Pancreas (tissue), 10 donors: ENCODE data around the gene BAD. TPM values are rescaled to one million over a fixed set of nuclear protein-coding genes. Genes with fewer than 3 reads are reported as not detected.
"Not testable (repeated sequence)": the region's sequence is repeated elsewhere in the genome, so short reads cannot be mapped to it uniquely, and the experiment has no call there.

Experiments
- ATAC-seq, 4 donors: fragments of 200-7000 bp; cut with Tn5 transposase; one replicate each; pipeline versions ENCODE4 v1.8.0 to v1.9.1; 2020; ENCODE audit warnings: mild to moderate bottlenecking in 4 of 4, moderate library complexity in 4 of 4
- DNase-seq, 6 donors: peaks; one replicate each; pipeline ENCODE4 v3.0.0-alpha.2; 2020
- FAIRE-seq: peaks from 2 replicates; lab custom pipeline; 2012; peaks lifted over from hg19 to GRCh38; lab: Jason Lieb, UNC
- H3K27ac ChIP-seq, 4 donors: fragments of 200-600 bp; sonication (generic); 1 replicate in 3 of 4; 2 replicates in 1 of 4; pipeline versions ENCODE4 v1.5.0 to v1.8.0; 2020
- H3K27me3 ChIP-seq, 4 donors: fragments of 200-600 bp; one replicate each; pipeline ENCODE4 v1.8.0; 2021
- H3K36me3 ChIP-seq, 3 donors: fragments of 200-600 bp; sonication (generic) in 1 of 3; one replicate each; pipeline versions ENCODE4 v1.5.0 to v1.8.0; 2020 to 2021
- H3K4me1 ChIP-seq, 3 donors: fragments of 200-600 bp; one replicate each; pipeline ENCODE4 v1.8.0; 2021
- H3K4me3 ChIP-seq, 4 donors: fragments of 200-600 bp; sonication (generic) in 2 of 4; one replicate each; pipeline versions ENCODE4 v1.5.0 to v1.8.0; 2020 to 2021
- H3K9me3 ChIP-seq, 4 donors: fragments of 200-600 bp; one replicate each; pipeline ENCODE4 v1.8.0; 2021
- WGBS, 2 donors: extraction: QIAGEN DNeasy Blood & Tissue Kit; methylation state at CpG; one replicate each; pipeline ENCODE4 v1.1.7; 2013; 5-methylcytosine and 5-hydroxymethylcytosine counted together
- intact Hi-C, 3 donors: fragments of 100-400 bp; cut with DNase I; formaldehyde crosslinking; loops; one replicate each; pipeline versions ENCODE4 v1.11.1 to v1.14.2; 2022
- polyA plus RNA-seq, 2 donors: library from polyadenylated mRNA; stranded (reverse); fragments of 200-250 nt; gene quantifications; one replicate each; pipeline ENCODE4 v1.2.3, GENCODE V29; 2013
- total RNA-seq, 6 donors: library from RNA; stranded (reverse); fragmentation: NEBNext Ultra II Directional in 4 of 6; extraction: Animal tissue kit (Norgen Biotek cat#: 25700) in 4 of 6; gene quantifications; one replicate each; pipeline versions ENCODE4 v1.2.1 to v1.2.4, GENCODE V29; 2021 to 2023
- TF ChIP-seq, protein P1 (sequence below), 4 donors: fragments of 200-600 bp; sonication (generic) in 3 of 4; IDR thresholded peaks; one replicate each; pipeline versions ENCODE4 v1.5.0 to v1.8.0; 2021; ENCODE audit warnings: antibody characterized with exemption in 4 of 4
- donor health status: healthy with polysubstance abuse.
- donor health status: DM: no; HTN: no; CAD: no; lungs with moderate emphysema.
- donor health status: DM: no; HTN: no; CAD: no.
- donor health status: control.
- donor health status: control.
- donor health status: Bipolar disorder and iron deficiency.
- donor health status: DM: yes; HTN: yes; CAD: no.
- donor health status: DM: no; HTN: no; CAD: no.
- donor health status: DM: no; HTN: no; CAD: no.
- donor health status: DM: yes; HTN: yes; CAD: no.

The BAD gene
- total and polyA plus RNA-seq, 8 donors = 21.5 to 66.3 (median 24.5) TPM

DNA sequence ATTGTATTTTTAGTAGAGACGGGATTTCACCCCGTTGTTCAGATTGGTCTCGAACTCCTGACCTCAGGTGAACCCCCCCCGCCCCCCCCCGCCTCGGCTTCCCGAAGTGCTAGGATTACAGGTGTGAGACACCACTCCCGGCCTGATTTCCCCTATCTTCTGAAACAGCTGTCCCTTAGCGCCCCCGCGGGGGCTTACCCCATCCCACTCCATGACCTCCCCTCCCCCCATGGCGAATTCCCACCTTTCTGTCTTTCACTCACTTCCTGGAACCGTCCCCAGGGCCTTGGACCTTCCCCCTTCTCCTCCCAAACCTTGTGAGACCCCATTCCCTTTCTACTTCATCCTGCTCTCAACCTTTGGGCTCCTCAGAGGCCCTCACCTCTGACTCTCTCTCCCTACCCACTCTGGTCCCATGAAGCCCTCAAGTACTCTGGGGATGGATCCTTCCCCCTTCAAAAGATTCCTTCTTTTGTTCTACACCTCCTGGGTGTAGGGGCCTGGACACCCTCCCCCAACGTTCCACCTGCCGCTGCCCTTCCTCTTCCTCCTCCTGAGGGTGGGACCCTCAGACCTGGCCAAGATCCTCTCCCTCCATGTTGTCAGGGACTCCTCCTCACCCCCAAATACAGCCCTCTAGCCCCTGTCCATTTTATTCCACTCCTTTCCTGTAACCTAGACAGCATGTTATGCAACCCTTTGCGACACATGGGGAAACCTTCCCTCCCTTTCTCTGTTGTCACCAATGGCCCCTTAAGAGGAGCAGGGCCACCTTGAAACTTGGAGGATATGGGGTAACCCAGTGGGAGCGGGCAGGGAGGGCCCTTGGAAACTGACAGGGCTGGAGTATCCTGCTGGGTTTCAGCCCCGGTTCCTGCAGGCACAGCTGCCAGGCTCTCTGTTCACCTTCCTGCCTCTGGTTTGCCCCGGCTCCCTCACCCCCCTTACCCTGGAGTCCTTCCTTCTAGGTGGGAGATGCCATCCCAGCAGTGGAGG lies 34.6 kb upstream of the BAD start:
- ATAC-seq (no peak), FAIRE-seq (no peak), DNase-seq (peak in 3 of 6 donors; percentile 48 to 59 (median 54))
- Histone ChIP-seq H3K9me3 (no peaks in the 10 kb centered on the region), H3K4me3 (peak overlapping the region; percentile 40 to 84 (median 74)), H3K27me3 (no peaks in the 10 kb centered on the region), H3K27ac (peak overlapping the region; percentile 98 to 99 (median 99)), H3K36me3 (peaks cover 0 to 16% (median 10%) of the 10 kb centered on the region in 3 donors), H3K4me1 (peaks cover 7 to 10% (median 7%) of the 10 kb centered on the region in 3 donors)
- TF ChIP-seq, protein P1, sequence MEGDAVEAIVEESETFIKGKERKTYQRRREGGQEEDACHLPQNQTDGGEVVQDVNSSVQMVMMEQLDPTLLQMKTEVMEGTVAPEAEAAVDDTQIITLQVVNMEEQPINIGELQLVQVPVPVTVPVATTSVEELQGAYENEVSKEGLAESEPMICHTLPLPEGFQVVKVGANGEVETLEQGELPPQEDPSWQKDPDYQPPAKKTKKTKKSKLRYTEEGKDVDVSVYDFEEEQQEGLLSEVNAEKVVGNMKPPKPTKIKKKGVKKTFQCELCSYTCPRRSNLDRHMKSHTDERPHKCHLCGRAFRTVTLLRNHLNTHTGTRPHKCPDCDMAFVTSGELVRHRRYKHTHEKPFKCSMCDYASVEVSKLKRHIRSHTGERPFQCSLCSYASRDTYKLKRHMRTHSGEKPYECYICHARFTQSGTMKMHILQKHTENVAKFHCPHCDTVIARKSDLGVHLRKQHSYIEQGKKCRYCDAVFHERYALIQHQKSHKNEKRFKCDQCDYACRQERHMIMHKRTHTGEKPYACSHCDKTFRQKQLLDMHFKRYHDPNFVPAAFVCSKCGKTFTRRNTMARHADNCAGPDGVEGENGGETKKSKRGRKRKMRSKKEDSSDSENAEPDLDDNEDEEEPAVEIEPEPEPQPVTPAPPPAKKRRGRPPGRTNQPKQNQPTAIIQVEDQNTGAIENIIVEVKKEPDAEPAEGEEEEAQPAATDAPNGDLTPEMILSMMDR (IDR thresholded peaks at IDR 0.05) = no peak
- intact Hi-C loops = no loop called here
- 19 to 20% methylated on average over 18 to 19 of the region's 19 CpGs for WGBS, 2 donors

DNA sequence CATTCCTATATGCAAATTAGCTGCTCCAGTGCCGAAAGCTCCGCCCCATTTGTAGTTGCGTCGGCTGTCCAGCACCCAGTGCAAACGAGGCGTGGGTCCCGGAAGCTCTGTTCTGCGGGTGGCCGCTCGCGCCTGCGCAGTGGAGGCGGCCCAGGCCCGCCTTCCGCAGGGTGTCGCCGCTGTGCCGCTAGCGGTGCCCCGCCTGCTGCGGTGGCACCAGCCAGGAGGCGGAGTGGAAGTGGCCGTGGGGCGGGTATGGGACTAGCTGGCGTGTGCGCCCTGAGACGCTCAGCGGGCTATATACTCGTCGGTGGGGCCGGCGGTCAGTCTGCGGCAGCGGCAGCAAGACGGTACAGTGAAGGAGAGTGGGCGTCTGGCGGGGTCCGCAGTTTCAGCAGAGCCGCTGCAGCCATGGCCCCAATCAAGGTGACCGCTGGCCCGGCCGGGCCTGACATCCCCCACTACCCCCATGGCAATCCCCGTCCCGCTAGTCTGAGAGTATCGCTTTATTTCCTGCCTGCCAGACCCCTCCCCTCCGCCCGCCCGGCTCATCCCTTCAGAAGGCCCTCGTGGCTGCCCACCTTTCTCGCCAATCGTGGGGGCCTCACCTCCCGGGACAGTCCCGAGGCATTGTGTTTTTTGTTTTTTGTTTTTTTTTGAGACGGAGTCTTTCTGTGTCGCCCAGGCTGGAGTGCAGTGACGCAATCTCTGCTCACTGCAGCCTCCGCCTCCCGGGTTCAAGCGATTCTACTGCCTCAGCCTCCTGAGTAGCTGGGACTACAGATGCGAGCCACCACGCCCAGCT lies 33.7 kb upstream of the BAD start, which contains the start of gene PRDX5:
Gene PRDX5, plus strand, starts transcription at position 161 of the 805 bp plus-strand sequence. Its CDS starts 95 bp downstream, at position 256.
- Histone ChIP-seq H3K4me1 (peaks cover 7 to 10% (median 7%) of the 10 kb centered on the region in 3 donors), H3K27me3 (no peaks in the 10 kb centered on the region), H3K4me3 (peak within 1 kb of the TSS; percentile 66 to 84 (median 74)), H3K36me3 (peaks cover 0 to 16% (median 10%) of the 10 kb centered on the region in 3 donors), H3K27ac (peak within 1 kb of the TSS; percentile 98 to 99 (median 99)), H3K9me3 (no peaks in the 10 kb centered on the region)
- intact Hi-C loops = no loop called here
- TF ChIP-seq, protein P1 (IDR thresholded peaks at IDR 0.05) = peak in 2 of 4 donors; percentile 9 to 20
- ATAC-seq = peak; percentile 87 to 92 (median 88)
- DNase-seq = peak; percentile 96 to 99 (median 96)
- 1% methylated on average over 53 to 61 of the region's 61 CpGs for WGBS, 2 donors
- no peak for FAIRE-seq

- Histone ChIP-seq H3K4me1 (peaks cover 7 to 10% (median 7%) of the 10 kb centered on the region in 3 donors), H3K27me3 (no peaks in the 10 kb centered on the region), H3K9me3 (no peaks in the 10 kb centered on the region), H3K4me3 (peak within 1 kb of the TSS; percentile 66 to 84 (median 74)), H3K27ac (peak within 1 kb of the TSS; percentile 98 to 99 (median 99)), H3K36me3 (peaks cover 0 to 16% (median 10%) of the 10 kb centered on the region in 3 donors)
- intact Hi-C loops = no loop called here
- ATAC-seq = peak; percentile 81 to 88 (median 85)
- peak; percentile 54 for FAIRE-seq
- 0% methylated on average over 43 of the region's 43 CpGs for WGBS, 2 donors
- peak; percentile 87 to 99 (median 96) for DNase-seq
- TF ChIP-seq, protein P1 (IDR thresholded peaks at IDR 0.05) = no peak
Measured at GRCh38 chr11:64317325-64317960, 33.0 kb upstream of the BAD start, which contains the start of gene TRMT112. TSS of gene TRMT112 (minus strand) at chr11:64317559. CDS start at chr11:64317526, 33 bp downstream.

DNA sequence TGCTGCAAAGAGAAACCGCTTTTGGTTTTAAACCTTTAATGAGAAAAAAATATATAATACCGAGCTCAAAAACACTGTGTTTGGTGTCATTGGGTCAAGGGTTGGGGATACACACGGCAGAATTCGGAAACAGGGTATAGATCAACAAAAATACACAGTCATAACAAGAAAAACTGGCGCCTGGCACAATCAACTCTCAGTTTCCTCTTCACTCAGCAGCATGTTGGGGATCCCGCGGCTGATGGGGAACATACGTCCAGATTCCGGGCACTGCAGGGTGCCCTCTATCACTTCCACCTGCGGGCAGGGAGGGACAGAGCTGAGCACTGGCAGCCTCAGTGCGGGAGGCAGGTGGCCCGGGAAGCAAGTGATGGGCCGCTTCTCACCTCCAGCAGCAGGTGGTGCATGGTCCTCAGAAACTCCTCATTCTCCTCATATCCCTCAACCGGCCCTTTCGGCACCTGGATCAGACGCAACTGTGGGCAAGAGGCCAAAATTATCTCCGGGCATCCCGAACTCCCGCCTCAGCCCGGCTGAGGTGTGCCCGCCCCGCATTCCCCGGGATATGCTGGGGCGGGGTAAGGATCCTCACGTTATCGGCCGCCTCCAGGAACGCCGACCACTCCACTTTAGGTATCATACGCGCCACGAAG lies 32.3 kb upstream of the BAD start:
- TF ChIP-seq, protein P1 (IDR thresholded peaks at IDR 0.05) = no peak
- no peak for FAIRE-seq
- Histone ChIP-seq H3K4me3 (peak overlapping the region; percentile 66 to 84 (median 74)), H3K27me3 (no peaks in the 10 kb centered on the region), H3K27ac (peak overlapping the region; percentile 98 to 99 (median 99)), H3K4me1 (peaks cover 7 to 10% (median 7%) of the 10 kb centered on the region in 3 donors), H3K9me3 (no peaks in the 10 kb centered on the region), H3K36me3 (peaks cover 0 to 16% (median 10%) of the 10 kb centered on the region in 3 donors)
- peak; percentile 55 to 82 (median 66) for DNase-seq
- intact Hi-C loops = no loop called here
- WGBS, 2 donors = 4 to 5% methylated on average over 31 to 32 of the region's 32 CpGs
- peak; percentile 1 to 13 (median 5) for ATAC-seq

DNA sequence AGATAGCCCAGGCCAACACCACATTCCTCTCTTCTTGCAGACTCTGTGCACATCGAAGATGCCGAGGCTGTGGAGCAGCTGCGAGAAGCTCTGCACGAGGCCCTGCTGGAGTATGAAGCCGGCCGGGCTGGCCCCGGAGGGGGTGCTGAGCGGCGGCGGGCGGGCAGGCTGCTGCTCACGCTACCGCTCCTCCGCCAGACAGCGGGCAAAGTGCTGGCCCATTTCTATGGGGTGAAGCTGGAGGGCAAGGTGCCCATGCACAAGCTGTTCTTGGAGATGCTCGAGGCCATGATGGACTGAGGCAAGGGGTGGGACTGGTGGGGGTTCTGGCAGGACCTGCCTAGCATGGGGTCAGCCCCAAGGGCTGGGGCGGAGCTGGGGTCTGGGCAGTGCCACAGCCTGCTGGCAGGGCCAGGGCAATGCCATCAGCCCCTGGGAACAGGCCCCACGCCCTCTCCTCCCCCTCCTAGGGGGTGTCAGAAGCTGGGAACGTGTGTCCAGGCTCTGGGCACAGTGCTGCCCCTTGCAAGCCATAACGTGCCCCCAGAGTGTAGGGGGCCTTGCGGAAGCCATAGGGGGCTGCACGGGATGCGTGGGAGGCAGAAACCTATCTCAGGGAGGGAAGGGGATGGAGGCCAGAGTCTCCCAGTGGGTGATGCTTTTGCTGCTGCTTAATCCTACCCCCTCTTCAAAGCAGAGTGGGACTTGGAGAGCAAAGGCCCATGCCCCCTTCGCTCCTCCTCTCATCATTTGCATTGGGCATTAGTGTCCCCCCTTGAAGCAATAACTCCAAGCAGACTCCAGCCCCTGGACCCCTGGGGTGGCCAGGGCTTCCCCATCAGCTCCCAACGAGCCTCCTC lies 31.4 kb upstream of the BAD start:
- Histone ChIP-seq H3K36me3 (peaks cover 0 to 16% (median 10%) of the 10 kb centered on the region in 3 donors), H3K4me1 (peaks cover 7 to 10% (median 7%) of the 10 kb centered on the region in 3 donors), H3K4me3 (peak overlapping the region in 2 of 4 donors; percentile 71 to 84), H3K27ac (peak overlapping the region in 2 of 4 donors; percentile 98 to 99)
- 72 to 81% methylated on average over 25 of the region's 25 CpGs for WGBS, 2 donors
- intact Hi-C loops, H3K27me3 ChIP-seq, ATAC-seq, FAIRE-seq, H3K9me3 ChIP-seq: not testable (repeated sequence)
- DNase-seq = peak in 3 of 6 donors; percentile 37 to 72 (median 55)
